ENCODE data around the gene PRKAG2. TPM values are rescaled to one million over a fixed set of nuclear protein-coding genes. Genes with fewer than 3 reads are reported as not detected.

PRKAG2 gene
- polyA plus RNA-seq, 3 donors: 29.2 to 59.8 (median 30.9) TPM

DNA sequence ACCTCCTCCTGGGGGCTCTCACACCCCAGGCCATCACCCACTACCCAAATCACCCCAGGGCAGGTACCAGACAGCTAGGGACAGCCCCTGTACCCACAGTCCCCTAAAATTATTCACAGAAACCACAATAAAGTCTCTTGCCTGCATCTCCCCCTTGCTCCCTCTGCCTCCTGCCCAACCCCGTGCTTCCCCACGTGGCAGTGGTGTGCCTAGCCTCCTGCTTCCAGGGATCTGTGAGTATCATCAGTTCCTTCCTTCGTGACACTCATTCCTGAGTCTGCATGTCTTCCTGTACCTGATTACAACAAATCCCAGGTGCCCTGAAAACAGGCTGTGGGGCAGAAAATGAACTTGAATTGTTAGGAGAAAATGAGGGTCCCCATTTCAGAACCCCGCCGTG is 61.5 kb downstream of the PRKAG2 start:
- peaks cover 40 to 59% of the 10 kb centered on the region in 2 donors for H3K36me3 Mint-ChIP-seq
- H3K27me3 ChIP-seq (ENCODE audit: control insufficient read depth in 2 of 2, insufficient read depth in 2 of 2, low read length in 2 of 2): no peaks in the 10 kb centered on the region
- peaks cover 3 to 53% of the 10 kb centered on the region in 2 donors for H3K36me3 ChIP-seq (replicated peaks in 1 of 2; ENCODE audit: control insufficient read depth in 1 of 2, insufficient read depth in 2 of 2, low read length in 2 of 2)
- intact Hi-C loops (cut with micrococcal nuclease): no loop called here
- no peak overlapping the region for H2AFZ ChIP-seq (ENCODE audit: insufficient read depth, low read depth, low read length, poor library complexity, severe bottlenecking)
- H3K4me3 ChIP-seq (replicated peaks in 1 of 3; ENCODE audit: low read depth in 2 of 3, low read length in 3 of 3): no peak overlapping the region
- H4K20me1 ChIP-seq (ENCODE audit: insufficient read depth, low read length): peaks cover 99% of the 10 kb centered on the region
- no peak overlapping the region for H3K9ac ChIP-seq (ENCODE audit: insufficient read depth, low read length, poor library complexity, severe bottlenecking)
- no peaks in the 10 kb centered on the region for H3K4me1 ChIP-seq (ENCODE audit: control insufficient read depth in 1 of 2, insufficient read depth in 2 of 2, low read length in 2 of 2)
- H3K9me3 Mint-ChIP-seq: no peaks in the 10 kb centered on the region
- peaks cover 0 to 5% (median 0%) of the 10 kb centered on the region in 3 donors for H3K27me3 Mint-ChIP-seq (ENCODE audit: low read depth in 3 of 3)
- no peak for DNase-seq
- peaks cover 21% of the 10 kb centered on the region for H3K4me1 Mint-ChIP-seq
- no peaks in the 10 kb centered on the region for H3K9me3 ChIP-seq (replicated peaks in 1 of 2; ENCODE audit: control insufficient read depth in 1 of 2, insufficient read depth in 1 of 2, low read length in 2 of 2)
- no peak overlapping the region for H3K4me2 ChIP-seq (replicated peaks; ENCODE audit: extremely low read depth, low read length, poor library complexity, severe bottlenecking)
- peak overlapping the region in 2 of 7 donors; percentile 66 to 72 for H3K27ac Mint-ChIP-seq
- H3K79me2 ChIP-seq (ENCODE audit: insufficient read depth, low read length): peaks cover 53% of the 10 kb centered on the region
- no peak overlapping the region for H3K4me3 Mint-ChIP-seq
- no peak overlapping the region for H3K27ac ChIP-seq (ENCODE audit: low read depth in 1 of 2, low read length in 2 of 2)
- 83% methylated on average over 4 of the region's 5 CpGs for WGBS (ENCODE audit: insufficient coverage)
- TF ChIP-seq, protein P1, sequence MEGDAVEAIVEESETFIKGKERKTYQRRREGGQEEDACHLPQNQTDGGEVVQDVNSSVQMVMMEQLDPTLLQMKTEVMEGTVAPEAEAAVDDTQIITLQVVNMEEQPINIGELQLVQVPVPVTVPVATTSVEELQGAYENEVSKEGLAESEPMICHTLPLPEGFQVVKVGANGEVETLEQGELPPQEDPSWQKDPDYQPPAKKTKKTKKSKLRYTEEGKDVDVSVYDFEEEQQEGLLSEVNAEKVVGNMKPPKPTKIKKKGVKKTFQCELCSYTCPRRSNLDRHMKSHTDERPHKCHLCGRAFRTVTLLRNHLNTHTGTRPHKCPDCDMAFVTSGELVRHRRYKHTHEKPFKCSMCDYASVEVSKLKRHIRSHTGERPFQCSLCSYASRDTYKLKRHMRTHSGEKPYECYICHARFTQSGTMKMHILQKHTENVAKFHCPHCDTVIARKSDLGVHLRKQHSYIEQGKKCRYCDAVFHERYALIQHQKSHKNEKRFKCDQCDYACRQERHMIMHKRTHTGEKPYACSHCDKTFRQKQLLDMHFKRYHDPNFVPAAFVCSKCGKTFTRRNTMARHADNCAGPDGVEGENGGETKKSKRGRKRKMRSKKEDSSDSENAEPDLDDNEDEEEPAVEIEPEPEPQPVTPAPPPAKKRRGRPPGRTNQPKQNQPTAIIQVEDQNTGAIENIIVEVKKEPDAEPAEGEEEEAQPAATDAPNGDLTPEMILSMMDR (IDR thresholded peaks at IDR 0.05): no peak

DNA sequence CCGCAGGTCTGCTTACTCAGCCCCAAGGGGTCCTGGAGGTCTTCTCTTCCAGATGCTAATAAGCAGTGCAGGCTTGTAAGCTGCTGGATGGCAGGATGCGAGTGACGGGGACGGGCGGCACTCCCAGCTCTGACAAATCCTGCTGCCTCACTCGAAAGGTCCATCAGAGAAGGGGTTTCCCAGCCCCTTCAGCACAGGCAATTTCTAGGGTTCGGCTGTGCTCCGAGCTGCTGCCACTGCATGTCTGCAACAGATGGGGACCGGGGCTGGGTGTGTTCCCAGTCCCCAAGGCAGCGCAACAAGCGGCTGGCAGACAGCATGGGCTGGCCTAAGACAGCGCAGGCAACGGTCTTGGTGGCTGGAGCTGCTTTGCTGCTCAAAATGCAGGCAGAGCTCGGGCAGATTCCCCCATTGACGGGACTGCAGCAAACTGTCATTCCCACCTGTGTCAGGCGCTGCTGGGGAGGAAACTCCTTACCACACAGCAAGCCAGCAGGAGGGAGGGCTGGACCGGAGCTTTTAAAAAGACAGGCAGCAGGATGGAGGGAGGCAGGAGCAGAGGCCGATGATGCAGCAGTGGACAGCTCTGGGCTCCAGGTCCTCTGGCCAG is 62.4 kb downstream of the PRKAG2 start:
- DNase-seq: no peak
- H3K27ac Mint-ChIP-seq: peak overlapping the region in 1 of 7 donors; percentile 39
- Histone ChIP-seq H3K27ac (ENCODE audit: low read depth in 1 of 2, low read length in 2 of 2) (no peak overlapping the region), H4K20me1 (ENCODE audit: insufficient read depth, low read length) (peaks cover 95% of the 10 kb centered on the region), H3K36me3 (replicated peaks in 1 of 2; ENCODE audit: control insufficient read depth in 1 of 2, insufficient read depth in 2 of 2, low read length in 2 of 2) (peaks cover 3 to 46% of the 10 kb centered on the region in 2 donors), H3K4me1 (ENCODE audit: control insufficient read depth in 1 of 2, insufficient read depth in 2 of 2, low read length in 2 of 2) (peaks cover under 1% of the 10 kb centered on the region in 2 donors), H3K4me2 (replicated peaks; ENCODE audit: extremely low read depth, low read length, poor library complexity, severe bottlenecking) (no peak overlapping the region), H3K4me3 (replicated peaks in 1 of 3; ENCODE audit: low read depth in 2 of 3, low read length in 3 of 3) (no peak overlapping the region), H3K79me2 (ENCODE audit: insufficient read depth, low read length) (peaks cover 55% of the 10 kb centered on the region), H2AFZ (ENCODE audit: insufficient read depth, low read depth, low read length, poor library complexity, severe bottlenecking) (no peak overlapping the region), H3K9me3 (replicated peaks in 1 of 2; ENCODE audit: control insufficient read depth in 1 of 2, insufficient read depth in 1 of 2, low read length in 2 of 2) (no peaks in the 10 kb centered on the region), H3K27me3 (ENCODE audit: control insufficient read depth in 2 of 2, insufficient read depth in 2 of 2, low read length in 2 of 2) (no peaks in the 10 kb centered on the region), H3K9ac (ENCODE audit: insufficient read depth, low read length, poor library complexity, severe bottlenecking) (no peak overlapping the region)
- peaks cover 25% of the 10 kb centered on the region for H3K4me1 Mint-ChIP-seq
- intact Hi-C loops (cut with micrococcal nuclease): no loop called here
- H3K36me3 Mint-ChIP-seq: peaks cover 40 to 56% of the 10 kb centered on the region in 2 donors
- 94% methylated on average over 14 of the region's 18 CpGs for WGBS (ENCODE audit: insufficient coverage)
- H3K9me3 Mint-ChIP-seq: no peaks in the 10 kb centered on the region
- peaks cover 0 to 5% (median 0%) of the 10 kb centered on the region in 3 donors for H3K27me3 Mint-ChIP-seq (ENCODE audit: low read depth in 3 of 3)
- TF ChIP-seq, protein P1 (IDR thresholded peaks at IDR 0.05): no peak
- H3K4me3 Mint-ChIP-seq: no peak overlapping the region
